ENCODE measurements around the gene FOXJ1.

DNA sequence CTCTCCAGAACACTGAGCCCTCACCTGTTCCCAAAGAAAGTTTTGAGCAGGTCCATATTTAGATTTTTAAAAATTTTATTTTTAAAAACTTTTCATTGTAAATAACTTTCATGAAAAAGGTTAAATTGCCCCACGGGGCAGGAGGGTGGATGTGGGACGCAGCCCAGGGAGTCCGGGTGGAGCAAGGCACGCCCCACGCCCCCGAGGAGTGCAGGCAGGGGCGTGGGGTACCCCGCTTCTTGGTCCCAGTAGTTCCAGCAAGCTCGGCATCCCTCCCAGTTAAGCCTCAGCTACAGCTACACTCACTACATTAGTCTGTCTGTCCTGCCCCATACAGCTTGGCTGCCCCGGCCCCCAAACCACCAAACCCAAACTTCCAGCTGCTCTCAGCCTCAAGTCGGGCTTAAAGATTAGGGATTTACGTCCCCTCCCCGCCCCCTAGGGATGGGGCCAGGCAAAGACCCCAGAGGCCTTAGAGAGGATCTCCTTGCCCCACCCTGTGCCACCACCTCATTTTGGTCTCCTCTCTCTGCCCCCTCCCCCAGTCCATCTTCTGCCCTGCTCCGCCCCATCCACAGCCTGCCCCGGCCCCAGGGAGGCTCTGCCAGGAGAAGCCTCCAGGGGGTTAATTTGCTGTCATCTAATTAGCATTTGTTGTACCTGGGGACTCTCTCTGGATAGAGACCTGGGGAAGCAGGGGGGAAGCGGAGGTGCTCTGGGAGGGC lies 4.6 kb downstream of the FOXJ1 start:
- TF ChIP-seq SNAI2 (CRISPR knock-in tag; IDR thresholded peaks at IDR 0.05) (no peak), TCF4 (CRISPR knock-in tag; IDR thresholded peaks at IDR 0.05; ENCODE audit: borderline replicate concordance) (no peak), ZFP30 (CRISPR knock-in tag; IDR thresholded peaks at IDR 0.05) (no peak), GLIS3 (CRISPR knock-in tag; IDR thresholded peaks at IDR 0.05) (no peak), RARB (CRISPR knock-in tag; IDR thresholded peaks at IDR 0.05) (no peak), PPARA (CRISPR knock-in tag; IDR thresholded peaks at IDR 0.05; ENCODE audit: borderline replicate concordance) (no peak)

Data from SK-N-SH treated with all-trans-retinoic acid at 6 μM for 48 hours (cell line).